H1 (cell line): ENCODE data around the gene NLRP10. TPM values are rescaled to one million over a fixed set of nuclear protein-coding genes. Genes with fewer than 3 reads are reported as not detected.

Experiments used
- CTCF ChIA-PET: fragments of 300-600 bp; sonication (Branson Sonifier 250); formaldehyde crosslinking; loops from one replicate; lab custom pipeline; 2021; ENCODE audit not compliant: partially characterized antibody; lab: Charles Lee
- POLR2A ChIA-PET: fragments of 300-600 bp; sonication (Branson Sonifier 250); formaldehyde crosslinking; loops from one replicate; lab custom pipeline; 2021; ENCODE audit warnings: inconsistent platforms; ENCODE audit not compliant: partially characterized antibody; lab: Charles Lee
- DNase-seq, 2 experiments: peaks; one replicate each; pipeline versions ENCODE4 v3.0.0 to v3.0.0-alpha.2; 2010 to 2022; ENCODE audit warnings: low spot score in 2 of 2, low read depth in 1 of 2, mixed read lengths in 1 of 2
- FAIRE-seq: peaks from 2 replicates; lab custom pipeline; 2011; peaks lifted over from hg19 to GRCh38; lab: Jason Lieb, UNC
- H2AFZ ChIP-seq: 2 replicates; pipeline ENCODE4 v1.8.1; 2012; ENCODE audit warnings: low read length, inconsistent platforms
- H2AK5ac ChIP-seq: 2 replicates; pipeline ENCODE4 v1.6.1; 2013; ENCODE audit warnings: low read depth, low read length
- H2BK120ac ChIP-seq: replicated peaks from 2 replicates; pipeline ENCODE3; 2013; ENCODE audit warnings: low read depth, low read length, inconsistent platforms
- H2BK12ac ChIP-seq: 2 replicates; pipeline ENCODE4 v1.6.1; 2013; ENCODE audit warnings: low read depth, low read length
- H2BK15ac ChIP-seq: 2 replicates; pipeline ENCODE4 v1.6.1; 2013; ENCODE audit warnings: low read length
- H2BK20ac ChIP-seq: 2 replicates; pipeline ENCODE4 v1.6.1; 2013; ENCODE audit warnings: low read length
- H2BK5ac ChIP-seq: 2 replicates; pipeline ENCODE4 v1.6.1; 2013; ENCODE audit warnings: low read depth, low read length
- H3K14ac ChIP-seq: 2 replicates; pipeline ENCODE4 v1.6.1; 2013; ENCODE audit warnings: inconsistent platforms; ENCODE audit not compliant: insufficient read length
- H3K18ac ChIP-seq: 2 replicates; pipeline ENCODE4 v1.6.1; 2013; ENCODE audit warnings: low read length; ENCODE audit errors: extremely low read depth
- H3K23ac ChIP-seq: 2 replicates; pipeline ENCODE4 v1.6.1; 2013; ENCODE audit warnings: inconsistent platforms; ENCODE audit not compliant: insufficient read length
- H3K23me2 ChIP-seq: 2 replicates; pipeline ENCODE4 v1.6.1; 2013; ENCODE audit warnings: low read depth, low read length
- H3K27ac ChIP-seq: 2 replicates; pipeline ENCODE4 v1.6.1; 2011; ENCODE audit warnings: low read depth, low read length, inconsistent platforms
- H3K27me3 ChIP-seq, 4 experiments: replicated peaks in 1 of 4; 1 replicate in 1 of 4; 2 replicates in 3 of 4; pipeline versions ENCODE4 v1.6.1 to v1.8.1; 2011 to 2013; ENCODE audit warnings: low read length in 3 of 4, mild to moderate bottlenecking in 3 of 4, inconsistent platforms in 2 of 4, mixed read lengths in 2 of 4, moderate library complexity in 1 of 4; ENCODE audit not compliant: control insufficient read depth in 3 of 4, insufficient read depth in 3 of 4; ENCODE audit errors: extremely low read depth in 1 of 4
- H3K36me3 ChIP-seq, 4 experiments: 2 replicates each; pipeline versions ENCODE4 v1.6.1 to v1.8.1; 2011 to 2013; ENCODE audit warnings: mild to moderate bottlenecking in 4 of 4, low read length in 3 of 4, moderate library complexity in 2 of 4, control low read depth in 1 of 4, inconsistent platforms in 1 of 4; ENCODE audit not compliant: insufficient read depth in 4 of 4, control insufficient read depth in 2 of 4
- H3K4ac ChIP-seq: replicated peaks from 2 replicates; pipeline ENCODE3; 2013; ENCODE audit warnings: low read length, low read depth, mixed read lengths, inconsistent platforms; ENCODE audit not compliant: insufficient read length
- H3K4me1 ChIP-seq, 4 experiments: replicated peaks in 1 of 4; 1 replicate in 1 of 4; 2 replicates in 3 of 4; pipeline versions ENCODE4 v1.6.1 to v1.8.1; 2011 to 2013; ENCODE audit warnings: low read length in 3 of 4, inconsistent platforms in 2 of 4, mixed read lengths in 1 of 4; ENCODE audit not compliant: insufficient read depth in 4 of 4, control insufficient read depth in 3 of 4
- H3K4me2 ChIP-seq, 2 experiments: 2 replicates each; pipeline versions ENCODE4 v1.6.1 to v1.8.1; 2011 to 2013; ENCODE audit warnings: low read depth in 2 of 2, low read length in 2 of 2, control low read depth in 1 of 2, inconsistent platforms in 1 of 2, mild to moderate bottlenecking in 1 of 2; ENCODE audit not compliant: insufficient read depth in 1 of 2
- H3K4me3 ChIP-seq, 4 experiments: fragments of 200-600, 300-600 bp in 1 of 4; sonication (generic), shearing (Covaris generic), sonication (Bioruptor Twin) in 1 of 4; 2 replicates each; pipeline versions ENCODE4 v1.5.1 to v1.8.1; 2011 to 2016; ENCODE audit warnings: low read length in 4 of 4, low read depth in 3 of 4, control low read depth in 2 of 4, inconsistent platforms in 2 of 4, mild to moderate bottlenecking in 2 of 4, mixed read lengths in 1 of 4, moderate library complexity in 1 of 4; ENCODE audit not compliant: insufficient read depth in 2 of 4; ENCODE audit errors: extremely low read depth in 1 of 4
- H3K56ac ChIP-seq: replicated peaks from 2 replicates; pipeline ENCODE3; 2013; ENCODE audit warnings: low read depth, mild to moderate bottlenecking, mixed read lengths, low read length, inconsistent platforms; ENCODE audit not compliant: insufficient read length
- H3K79me1 ChIP-seq: 2 replicates; pipeline ENCODE4 v1.6.1; 2013; ENCODE audit warnings: low read depth, low read length, control low read depth
- H3K79me2 ChIP-seq, 2 experiments: 2 replicates each; pipeline versions ENCODE4 v1.6.1 to v1.8.1; 2012 to 2013; ENCODE audit warnings: low read length in 2 of 2, mild to moderate bottlenecking in 2 of 2, inconsistent platforms in 1 of 2; ENCODE audit not compliant: insufficient read depth in 2 of 2, control insufficient read depth in 1 of 2
- H3K9ac ChIP-seq, 4 experiments: replicated peaks in 1 of 4; 1 replicate in 1 of 4; 2 replicates in 3 of 4; pipeline versions ENCODE4 v1.6.1 to v1.8.1; 2011 to 2013; ENCODE audit warnings: low read depth in 3 of 4, low read length in 3 of 4, control low read depth in 2 of 4, mild to moderate bottlenecking in 2 of 4, moderate library complexity in 2 of 4, inconsistent platforms in 1 of 4; ENCODE audit errors: extremely low read depth in 1 of 4
- H3K9me3 ChIP-seq, 2 experiments: 2 replicates each; pipeline versions ENCODE4 v1.6.1 to v1.8.1; 2012 to 2013; ENCODE audit warnings: mild to moderate bottlenecking in 2 of 2, moderate library complexity in 2 of 2, control low read depth in 1 of 2, inconsistent platforms in 1 of 2, low read depth in 1 of 2, low read length in 1 of 2, mixed read lengths in 1 of 2; ENCODE audit not compliant: insufficient read depth in 2 of 2
- H4K20me1 ChIP-seq, 2 experiments: replicated peaks in 1 of 2; 2 replicates each; pipeline versions ENCODE3 to v1.8.1; 2011 to 2013; ENCODE audit warnings: inconsistent platforms in 2 of 2, low read length in 2 of 2, mild to moderate bottlenecking in 1 of 2; ENCODE audit not compliant: insufficient read depth in 2 of 2, control insufficient read depth in 1 of 2
- H4K5ac ChIP-seq: 2 replicates; pipeline ENCODE4 v1.6.1; 2013; ENCODE audit warnings: low read length, low read depth, mixed read lengths, inconsistent platforms; ENCODE audit not compliant: insufficient read length
- H4K8ac ChIP-seq: 2 replicates; pipeline ENCODE4 v1.8.0; 2013; ENCODE audit warnings: mild to moderate bottlenecking, moderate library complexity, low read length, inconsistent platforms; ENCODE audit not compliant: insufficient read depth; ENCODE audit errors: extremely low read depth
- H4K91ac ChIP-seq: replicated peaks from 2 replicates; pipeline ENCODE3; 2013; ENCODE audit warnings: low read length, mixed read lengths, inconsistent platforms; ENCODE audit not compliant: insufficient read length
- CHD1 ChIP-seq: IDR thresholded peaks from 2 replicates; pipeline ENCODE4 v1.6.1; 2012; ENCODE audit warnings: low read depth, low read length, improper control_type of control experiment
- EP300 ChIP-seq, 2 experiments: IDR thresholded peaks; 1 replicate in 1 of 2; 2 replicates in 1 of 2; pipeline ENCODE4 v1.6.1; 2011 to 2012; ENCODE audit warnings: low read depth in 2 of 2, low read length in 2 of 2, mild to moderate bottlenecking in 2 of 2, borderline replicate concordance in 1 of 2, inconsistent platforms in 1 of 2, moderate library complexity in 1 of 2
- POLR2AphosphoS5 ChIP-seq: IDR thresholded peaks from 2 replicates; pipeline ENCODE4 v1.6.1; 2011; ENCODE audit warnings: low read depth, low read length
- RAD21 ChIP-seq, 2 experiments: IDR thresholded peaks in 1 of 2; conservative IDR thresholded peaks in 1 of 2; 2 replicates each; pipeline ENCODE4 v1.6.1; 2011; ENCODE audit warnings: low read depth in 2 of 2, low read length in 2 of 2, improper control_type of control experiment in 1 of 2, inconsistent platforms in 1 of 2, mild to moderate bottlenecking in 1 of 2, moderate library complexity in 1 of 2
- RBBP5 ChIP-seq: IDR thresholded peaks from 2 replicates; pipeline ENCODE4 v1.7.1; 2012; ENCODE audit warnings: low read depth, mild to moderate bottlenecking, inconsistent platforms, low read length, moderate library complexity, borderline replicate concordance
- SP1 ChIP-seq: IDR thresholded peaks from 2 replicates; pipeline ENCODE4 v1.6.1; 2011; ENCODE audit warnings: low read depth, low read length
- SP4 ChIP-seq: IDR thresholded peaks from 2 replicates; pipeline ENCODE4 v1.6.1; 2012; ENCODE audit warnings: low read length, inconsistent platforms
- SRF ChIP-seq: IDR thresholded peaks from 2 replicates; pipeline ENCODE4 v1.6.1; 2011; ENCODE audit warnings: mild to moderate bottlenecking, low read depth, low read length, moderate library complexity
- USF2 ChIP-seq: IDR thresholded peaks from 2 replicates; pipeline ENCODE4 v1.6.1; 2011; ENCODE audit warnings: low read length, improper control_type of control experiment
- WGBS, 2 experiments: shearing (Covaris generic) in 1 of 2; methylation state at CpG; one replicate each; pipeline versions ENCODE4 v1.1.6 to v1.1.7; 2013 to 2015; ENCODE audit warnings: low lambda C conversion rate in 2 of 2, mixed read lengths in 2 of 2, inconsistent platforms in 1 of 2, low coverage in 1 of 2, missing lambda C conversion rate in 1 of 2; ENCODE audit not compliant: insufficient replicate concordance in 2 of 2, insufficient coverage in 1 of 2, insufficient read length in 1 of 2; ENCODE audit errors: extremely low coverage in 1 of 2, missing lambda C conversion rate in 1 of 2; 5-methylcytosine and 5-hydroxymethylcytosine counted together
- polyA plus RNA-seq, 7 experiments: library from polyadenylated mRNA; depleted of rRNA in 3 of 7; stranded (reverse) in 5 of 7; unstranded in 2 of 7; fragments of >200 nt in 5 of 7; fragments of 200-250 nt in 2 of 7; gene quantifications; 1 replicate in 5 of 7; 2 replicates in 1 of 7; 4 replicates in 1 of 7; pipeline versions ENCODE4 v1.2.1 to v1.2.3, GENCODE V29; 2011 to 2013; ENCODE audit warnings: missing spikeins in 2 of 7, mixed read lengths in 2 of 7
- total RNA-seq: library from RNA; stranded (reverse); fragmentation: NEBNext Ultra II Directional; extraction: Animal tissue kit (Norgen Biotek cat#: 25700); gene quantifications from 2 replicates; pipeline ENCODE4 v1.2.1, GENCODE V29; 2021

NLRP10 gene
- total and polyA plus RNA-seq, 2 of the 8 experiments (the other 6 are each of a cell fraction or from before 2014, with no cell fraction given), result 0.71 TPM; not detected in 1

GRCh38 chr11:8003187-8003586 is 37.9 kb upstream of the NLRP10 start:
- Histone ChIP-seq H2BK20ac (no peak overlapping the region), H3K4me1 (no peaks in the 10 kb centered on the region), H4K8ac (no peak overlapping the region), H3K27ac (no peak overlapping the region), H3K23me2 (no peaks in the 10 kb centered on the region), H3K14ac (no peak overlapping the region), H3K79me1 (no peaks in the 10 kb centered on the region), H4K20me1 (no peaks in the 10 kb centered on the region), H2AK5ac (no peak overlapping the region), H2BK120ac (no peak overlapping the region), H3K27me3 (no peaks in the 10 kb centered on the region), H2BK15ac (no peak overlapping the region), H3K9me3 (no peaks in the 10 kb centered on the region), H3K4me3 (no peak overlapping the region), H3K36me3 (peaks cover 0 to 7% (median 3%) of the 10 kb centered on the region in 4 experiments; a peak in 6 of 8 replicates), H3K23ac (no peak overlapping the region), H3K4me2 (no peak overlapping the region), H4K91ac (no peak overlapping the region), H2BK5ac (no peak overlapping the region), H3K4ac (no peak overlapping the region), H3K18ac (no peak overlapping the region), H3K79me2 (no peaks in the 10 kb centered on the region), H2BK12ac (no peak overlapping the region), H3K9ac (no peak overlapping the region), H4K5ac (no peak overlapping the region), H3K56ac (no peak overlapping the region), H2AFZ (no peak overlapping the region)
- no peak for FAIRE-seq
- WGBS, 2 experiments, result 87% methylated on average over 7 of the region's 7 CpGs; no CpG with 5 or more reads in 1 of the 2 experiments
- DNase-seq, result no peak
- ChIA-PET CTCF (interaction anchor here (0.8 to 15.7 kb wide), 6 partner anchors 9 to 110 kb away, joined by 3 to 769 read pairs (median 4); no protein-coding TSS in a partner anchor), POLR2A (interaction anchor here (1.5 to 2.7 kb wide), 5 partner anchors 9 to 91 kb away, joined by 5 to 14 read pairs (median 8); partner anchors contain the start of gene EIF3F)
- TF ChIP-seq POLR2AphosphoS5 (no peak), EP300 (IDR thresholded peaks at IDR 0.05; ENCODE audit: borderline replicate concordance in 1 of 2, low read depth in 2 of 2, low read length in 2 of 2) (no peak), SRF (no peak), RBBP5 (no peak), USF2 (no peak), CHD1 (no peak), SP4 (no peak), RAD21 (IDR thresholded peaks at IDR 0.05 in 1 of 2, conservative IDR thresholded peaks at IDR 0.05 in 1 of 2; ENCODE audit: low read depth in 2 of 2, low read length in 2 of 2) (no peak), SP1 (no peak)
